ENCODE data around the gene TIMM8B. TPM values are rescaled to one million over a fixed set of nuclear protein-coding genes. Genes with fewer than 3 reads are reported as not detected.

The TIMM8B gene
- total and polyA plus RNA-seq, 2 experiments from 2014 or later: 46.7 to 204 TPM

DNA sequence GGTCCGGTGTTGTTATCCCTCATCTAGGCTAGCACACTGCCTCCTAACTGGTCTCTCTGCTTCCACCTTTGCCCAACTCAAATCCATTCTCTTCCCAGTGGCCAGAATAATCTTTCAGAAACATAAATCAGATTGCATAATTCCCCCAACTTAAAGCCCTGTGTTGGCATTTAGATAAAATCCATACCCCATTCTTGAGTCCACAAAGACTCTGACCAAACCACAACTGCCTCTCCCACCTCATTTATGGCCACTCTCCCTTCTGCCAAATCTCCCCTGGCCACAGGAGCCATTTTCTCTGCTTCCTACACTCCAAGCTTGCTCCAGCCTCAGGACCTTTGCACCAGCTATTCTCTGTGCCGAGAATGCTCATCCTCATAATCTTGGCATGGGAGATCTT is 40.5 kb upstream of the TIMM8B start:
- H3K27me3 ChIP-seq: no peaks in the 10 kb centered on the region
- H3K27ac ChIP-seq: no peak overlapping the region
- no peak overlapping the region for H3K4me3 ChIP-seq
- H3K36me3 ChIP-seq: no peaks in the 10 kb centered on the region
- no peak for DNase-seq (ENCODE audit: low read depth in 1 of 2, low spot score in 1 of 2)
- no peaks in the 10 kb centered on the region for H3K4me1 ChIP-seq (ENCODE audit: low read depth)
- no peaks in the 10 kb centered on the region for H3K9me3 ChIP-seq (ENCODE audit: low read depth)
- TF ChIP-seq, protein P1, sequence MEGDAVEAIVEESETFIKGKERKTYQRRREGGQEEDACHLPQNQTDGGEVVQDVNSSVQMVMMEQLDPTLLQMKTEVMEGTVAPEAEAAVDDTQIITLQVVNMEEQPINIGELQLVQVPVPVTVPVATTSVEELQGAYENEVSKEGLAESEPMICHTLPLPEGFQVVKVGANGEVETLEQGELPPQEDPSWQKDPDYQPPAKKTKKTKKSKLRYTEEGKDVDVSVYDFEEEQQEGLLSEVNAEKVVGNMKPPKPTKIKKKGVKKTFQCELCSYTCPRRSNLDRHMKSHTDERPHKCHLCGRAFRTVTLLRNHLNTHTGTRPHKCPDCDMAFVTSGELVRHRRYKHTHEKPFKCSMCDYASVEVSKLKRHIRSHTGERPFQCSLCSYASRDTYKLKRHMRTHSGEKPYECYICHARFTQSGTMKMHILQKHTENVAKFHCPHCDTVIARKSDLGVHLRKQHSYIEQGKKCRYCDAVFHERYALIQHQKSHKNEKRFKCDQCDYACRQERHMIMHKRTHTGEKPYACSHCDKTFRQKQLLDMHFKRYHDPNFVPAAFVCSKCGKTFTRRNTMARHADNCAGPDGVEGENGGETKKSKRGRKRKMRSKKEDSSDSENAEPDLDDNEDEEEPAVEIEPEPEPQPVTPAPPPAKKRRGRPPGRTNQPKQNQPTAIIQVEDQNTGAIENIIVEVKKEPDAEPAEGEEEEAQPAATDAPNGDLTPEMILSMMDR (IDR thresholded peaks at IDR 0.05; ENCODE audit: low read depth, low read length): no peak

DNA sequence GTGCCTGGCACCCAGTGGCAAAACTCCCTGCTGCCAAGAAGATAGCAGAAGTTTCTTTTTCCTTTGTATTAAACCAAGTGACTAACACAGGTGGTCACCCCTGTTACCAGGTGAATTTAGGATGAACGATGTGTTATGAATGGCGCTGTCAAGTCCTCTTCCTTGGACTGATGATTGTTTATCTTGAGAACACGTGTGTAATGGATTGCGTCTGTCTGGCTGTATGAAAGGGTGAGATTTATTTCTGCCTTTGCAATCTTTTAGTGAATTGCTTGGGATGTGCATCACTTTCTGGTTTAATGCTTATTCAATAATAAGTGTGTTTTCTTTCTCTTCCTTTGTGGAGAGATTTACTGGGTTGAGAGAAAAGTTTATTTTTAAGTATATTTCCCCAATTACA is 36.6 kb upstream of the TIMM8B start:
- Histone ChIP-seq H3K4me3 (no peak overlapping the region), H3K4me1 (ENCODE audit: low read depth) (no peaks in the 10 kb centered on the region), H3K27ac (no peak overlapping the region), H3K36me3 (no peaks in the 10 kb centered on the region), H3K9me3 (ENCODE audit: low read depth) (no peaks in the 10 kb centered on the region), H3K27me3 (no peaks in the 10 kb centered on the region)
- no peak for DNase-seq (ENCODE audit: low read depth in 1 of 2, low spot score in 1 of 2)
- TF ChIP-seq, protein P1 (IDR thresholded peaks at IDR 0.05; ENCODE audit: low read depth, low read length): no peak

DNA sequence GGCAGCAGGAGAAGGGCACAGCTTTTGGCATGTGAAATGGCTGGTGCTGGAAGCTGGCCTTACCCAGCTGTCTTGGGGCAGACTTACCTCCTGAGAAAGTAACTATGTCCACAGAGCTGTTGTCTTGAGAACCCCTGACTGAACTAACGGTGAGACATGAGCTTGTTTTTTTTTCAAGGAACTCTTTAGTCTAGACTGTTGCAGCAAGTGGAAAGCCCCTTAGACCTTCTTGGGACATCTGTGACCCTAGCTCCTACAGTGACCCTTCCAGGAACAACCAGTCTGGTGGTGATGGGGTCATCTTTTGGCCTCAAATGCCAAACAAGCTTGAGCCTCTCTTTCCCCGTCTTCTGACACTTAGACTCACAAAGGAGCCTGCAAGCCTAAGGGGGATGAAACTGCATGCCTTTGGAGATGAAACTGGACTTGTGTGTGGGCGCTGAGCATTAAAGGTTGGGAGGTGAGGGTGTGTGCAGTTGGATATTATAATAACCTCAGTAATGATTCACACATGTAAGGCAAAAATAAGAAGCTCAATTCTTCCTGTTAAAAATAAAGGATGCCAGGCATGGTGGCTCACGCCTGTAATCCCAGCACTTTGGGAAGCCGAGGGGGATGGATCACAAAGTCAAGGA is 35.5 kb upstream of the TIMM8B start:
- Histone ChIP-seq H3K36me3 (no peaks in the 10 kb centered on the region), H3K27me3 (no peaks in the 10 kb centered on the region), H3K27ac (no peak overlapping the region), H3K4me3 (no peak overlapping the region), H3K4me1 (ENCODE audit: low read depth) (no peaks in the 10 kb centered on the region), H3K9me3 (ENCODE audit: low read depth) (no peaks in the 10 kb centered on the region)
- TF ChIP-seq, protein P1 (IDR thresholded peaks at IDR 0.05; ENCODE audit: low read depth, low read length): no peak
- DNase-seq (ENCODE audit: low read depth in 1 of 2, low spot score in 1 of 2): no peak

DNA sequence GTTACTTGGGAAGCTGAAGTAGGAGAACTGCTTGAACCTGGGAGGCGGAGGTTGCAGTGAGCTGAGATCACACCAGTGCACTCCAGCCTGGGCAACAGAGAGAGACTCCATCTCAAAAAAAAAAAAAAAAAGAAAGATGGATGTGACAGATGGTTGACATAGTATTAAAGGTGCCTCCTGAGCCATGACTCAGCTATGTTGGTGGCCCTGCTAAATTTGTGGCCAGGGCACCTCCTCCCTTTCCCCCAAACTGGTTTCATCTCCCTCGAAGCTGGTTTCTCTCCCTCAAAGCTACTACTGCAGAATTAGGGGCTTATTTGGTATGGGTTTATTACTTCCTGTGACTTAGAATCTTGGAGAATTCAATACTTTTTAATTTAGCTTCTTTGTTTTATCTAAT is 31.6 kb upstream of the TIMM8B start:
- Histone ChIP-seq H3K4me3 (no peak overlapping the region), H3K27ac (no peak overlapping the region), H3K9me3 (ENCODE audit: low read depth) (no peaks in the 10 kb centered on the region), H3K36me3 (no peaks in the 10 kb centered on the region), H3K4me1 (ENCODE audit: low read depth) (peaks cover 3% of the 10 kb centered on the region), H3K27me3 (no peaks in the 10 kb centered on the region)
- TF ChIP-seq, protein P1 (IDR thresholded peaks at IDR 0.05; ENCODE audit: low read depth, low read length): no peak
- DNase-seq (ENCODE audit: low read depth in 1 of 2, low spot score in 1 of 2): no peak

DNA sequence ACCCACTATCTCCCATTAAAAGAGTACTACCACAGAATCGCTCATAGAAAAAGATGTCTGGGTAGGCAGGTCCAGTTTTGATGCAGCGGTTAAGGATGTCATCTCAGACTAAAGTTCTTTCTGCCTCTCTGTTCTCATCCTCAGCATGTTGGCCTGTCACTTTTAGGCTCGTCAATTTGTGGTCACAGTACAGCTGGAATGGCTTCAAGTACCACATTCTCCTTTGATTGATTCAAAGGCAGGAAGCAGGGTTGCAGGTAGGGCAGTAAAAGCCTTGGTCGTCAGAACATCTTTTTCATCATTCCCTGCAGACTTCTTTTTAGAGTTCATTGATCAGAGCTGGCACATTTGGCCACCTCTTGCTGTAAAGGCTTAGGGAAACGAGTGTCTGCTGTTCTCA is 28.8 kb upstream of the TIMM8B start:
- H3K9me3 ChIP-seq (ENCODE audit: low read depth): no peaks in the 10 kb centered on the region
- TF ChIP-seq, protein P1 (IDR thresholded peaks at IDR 0.05; ENCODE audit: low read depth, low read length): no peak
- H3K36me3 ChIP-seq: no peaks in the 10 kb centered on the region
- peaks cover 3% of the 10 kb centered on the region for H3K4me1 ChIP-seq (ENCODE audit: low read depth)
- DNase-seq (ENCODE audit: low read depth in 1 of 2, low spot score in 1 of 2): no peak
- no peak overlapping the region for H3K27ac ChIP-seq
- H3K27me3 ChIP-seq: no peaks in the 10 kb centered on the region
- H3K4me3 ChIP-seq: no peak overlapping the region
